Heart right ventricle (tissue), 16 donors: ENCODE data around the gene ZG16B. TPM values are rescaled to one million over a fixed set of nuclear protein-coding genes. Genes with fewer than 3 reads are reported as not detected.

ENCODE experiments used
- ATAC-seq, 8 donors: fragments of 200-7000 bp; cut with Tn5 transposase; one replicate each; pipeline ENCODE4 v1.9.1; 2020; ENCODE audit warnings: mild to moderate bottlenecking in 8 of 8, moderate library complexity in 8 of 8, moderate number of reproducible peaks in 1 of 8
- DNase-seq, 2 donors: peaks; one replicate each; pipeline ENCODE4 v3.0.0-alpha.2; 2020
- H3K27ac ChIP-seq, 10 donors: fragments of 200-600 bp; sonication (generic) in 2 of 10; one replicate each; pipeline versions ENCODE4 v1.5.0 to v1.8.0; 2020 to 2022; ENCODE audit warnings: mild to moderate bottlenecking in 3 of 10
- H3K27me3 ChIP-seq, 7 donors: fragments of 200-600 bp; one replicate each; pipeline ENCODE4 v1.8.0; 2021 to 2022; ENCODE audit warnings: mild to moderate bottlenecking in 2 of 7
- H3K36me3 ChIP-seq, 9 donors: fragments of 200-600 bp; sonication (generic) in 1 of 9; one replicate each; pipeline versions ENCODE4 v1.5.0 to v1.8.0; 2020 to 2022; ENCODE audit warnings: mild to moderate bottlenecking in 2 of 9
- H3K4me1 ChIP-seq, 9 donors: fragments of 200-600 bp; sonication (generic) in 1 of 9; one replicate each; pipeline versions ENCODE4 v1.5.0 to v1.8.0; 2020 to 2022; ENCODE audit warnings: mild to moderate bottlenecking in 4 of 9
- H3K4me3 ChIP-seq, 10 donors: fragments of 200-600 bp; sonication (generic) in 2 of 10; one replicate each; pipeline versions ENCODE4 v1.5.0 to v1.8.0; 2020 to 2022; ENCODE audit warnings: mild to moderate bottlenecking in 7 of 10, moderate library complexity in 2 of 10
- H3K9me3 ChIP-seq, 11 donors: fragments of 200-600 bp in 10 of 11; sonication (generic) in 2 of 11; one replicate each; pipeline versions ENCODE4 v1.5.0 to v1.8.0; 2013 to 2022; ENCODE audit warnings: mild to moderate bottlenecking in 2 of 11, control low read depth in 1 of 11, moderate library complexity in 1 of 11
- CTCF ChIP-seq, 9 donors: fragments of 200-600 bp; sonication (generic) in 2 of 9; IDR thresholded peaks; one replicate each; pipeline versions ENCODE4 v1.5.0 to v1.8.0; 2021 to 2022; ENCODE audit warnings: antibody characterized with exemption in 9 of 9, mild to moderate bottlenecking in 5 of 9, moderate library complexity in 1 of 9
- WGBS, 2 donors: extraction: QIAGEN DNeasy Blood & Tissue Kit; methylation state at CpG; one replicate each; pipeline ENCODE4 v1.1.7; 2013; ENCODE audit warnings: inconsistent platforms in 1 of 2; 5-methylcytosine and 5-hydroxymethylcytosine counted together
- intact Hi-C, 10 donors: fragments of 100-400 bp; cut with DNase I; formaldehyde crosslinking; loops; one replicate each; pipeline versions ENCODE4 v1.11.1 to v1.14.2; 2022
- polyA plus RNA-seq, 2 donors: library from polyadenylated mRNA; stranded (reverse); fragments of 200-250 nt; gene quantifications; one replicate each; pipeline ENCODE4 v1.2.3, GENCODE V29; 2013
- total RNA-seq, 10 donors: library from RNA; stranded (reverse); fragmentation: NEBNext Ultra II Directional in 3 of 10; extraction: Animal tissue kit (Norgen Biotek cat#: 25700) in 3 of 10; gene quantifications; one replicate each; pipeline versions ENCODE4 v1.2.1 to v1.2.4, GENCODE V29; 2021 to 2023
- donor health status: Arrhythmogenic right ventricular cardiomyopathy.
- donor health status: ischemic (EF 13 %, LVEDD 7.1; RV severe dilation, severe dysfunction).
- donor health status: healthy with polysubstance abuse.
- donor health status: DM: no; HTN: yes; CAD: no.
- donor health status: DM: no; HTN: no; CAD: no.
- donor health status: ischemic (EF 25% LVEDD 6.9; RV normal size, moderate dysfunction).
- donor health status: ischemic (EF 25% LVEDD 5.7; RV mildly dilated, moderate dysfunction).
- donor health status: healthy.
- donor health status: DM: yes; HTN: yes; CAD: no.
- donor health status: Ischemic cardiomyopathy.
- donor health status: ischemic (EF 35%, LVEDD 5.7; RV mildly dilated, moderate dysfunction).
- donor health status: nonischemic (EF 11% LVEDD 7.7; RV severe dilation, severe dysfunction).
- donor health status: DM: yes; HTN: yes; CAD: no.
- donor health status: PGD.
- donor health status: ischemic (EF 29% LVEDD 5.4; RV normal size, mild dysfunction).
- donor health status: nonischemic (EF 23%, LVEDD 6.1; RV moderate dilation, normal function).

Gene ZG16B
- total and polyA plus RNA-seq, 12 donors = 0.07 to 0.88 (median 0.44) TPM; not detected in 9

GRCh38 chr16:2822496-2822895 is 7.6 kb upstream of the ZG16B start:
- Histone ChIP-seq H3K4me1 (no peaks in the 10 kb centered on the region), H3K9me3 (no peaks in the 10 kb centered on the region), H3K4me3 (no peak overlapping the region), H3K27ac (no peak overlapping the region), H3K36me3 (no peaks in the 10 kb centered on the region), H3K27me3 (peaks cover 0 to 40% (median 19%) of the 10 kb centered on the region in 7 donors)
- TF ChIP-seq CTCF (IDR thresholded peaks at IDR 0.05) = no peak
- ATAC-seq (no peak), DNase-seq (no peak)
- intact Hi-C loops = no loop called here
- 57 to 70% methylated on average over 4 of the region's 4 CpGs for WGBS, 2 donors

- 74 to 79% methylated on average over 10 of the region's 10 CpGs for WGBS, 2 donors
- Histone ChIP-seq H3K27ac (no peak overlapping the region), H3K4me1 (peaks cover 0 to 1% (median 0%) of the 10 kb centered on the region in 9 donors), H3K36me3 (no peaks in the 10 kb centered on the region), H3K27me3 (peaks cover 0 to 39% (median 17%) of the 10 kb centered on the region in 7 donors), H3K4me3 (no peak overlapping the region), H3K9me3 (no peaks in the 10 kb centered on the region)
- DNase-seq (no peak), ATAC-seq (no peak)
- intact Hi-C loops = no loop called here
- no peak for TF ChIP-seq CTCF (IDR thresholded peaks at IDR 0.05)
Measured at GRCh38 chr16:2824626-2825025, 5.5 kb upstream of the ZG16B start.

- 77 to 79% methylated on average over 26 of the region's 26 CpGs for WGBS, 2 donors
- ATAC-seq (no peak), DNase-seq (no peak)
- intact Hi-C loops = no loop called here
- H3K4me3 ChIP-seq = no peak overlapping the region
- H3K4me1 ChIP-seq = peaks cover 0 to 7% (median 0%) of the 10 kb centered on the region in 9 donors
- H3K9me3 ChIP-seq = no peaks in the 10 kb centered on the region
- H3K27me3 ChIP-seq = peaks cover 0 to 39% (median 19%) of the 10 kb centered on the region in 7 donors
- no peak overlapping the region for H3K27ac ChIP-seq
- H3K36me3 ChIP-seq = no peaks in the 10 kb centered on the region
- TF ChIP-seq CTCF (IDR thresholded peaks at IDR 0.05) = no peak
Measured at GRCh38 chr16:2825049-2825742, 4.9 kb upstream of the ZG16B start.

- no peak overlapping the region for H3K27ac ChIP-seq
- DNase-seq (no peak), ATAC-seq (no peak)
- H3K27me3 ChIP-seq = peaks cover 0 to 41% (median 23%) of the 10 kb centered on the region in 7 donors
- H3K36me3 ChIP-seq = no peaks in the 10 kb centered on the region
- H3K4me3 ChIP-seq = no peak overlapping the region
- intact Hi-C loops = no loop called here
- WGBS, 2 donors = 76% methylated on average over 11 of the region's 11 CpGs
- TF ChIP-seq CTCF (IDR thresholded peaks at IDR 0.05) = no peak
- peaks cover 0 to 10% (median 0%) of the 10 kb centered on the region in 9 donors for H3K4me1 ChIP-seq
- no peaks in the 10 kb centered on the region for H3K9me3 ChIP-seq
Measured at GRCh38 chr16:2825906-2826305, 4.2 kb upstream of the ZG16B start.
